ENCODE data around the gene MAP2K7. TPM values are rescaled to one million over a fixed set of nuclear protein-coding genes. Genes with fewer than 3 reads are reported as not detected.

Gene MAP2K7
- total RNA-seq, 4 donors from 2014 or later, result 11.9 to 125 (median 20.9) TPM

GRCh38 chr19:7873304-7874075, 30.2 kb upstream of the MAP2K7 start:
- 38 to 42% methylated on average over 10 to 46 of the region's 53 CpGs for WGBS, 2 donors (ENCODE audit: low coverage in 1 of 2)
- H3K9me3 ChIP-seq, result no peaks in the 10 kb centered on the region
- H3K27me3 ChIP-seq, result peaks cover 53% of the 10 kb centered on the region
- intact Hi-C loops (cut with DNase I; ENCODE audit: low total_unique reads) (loop anchor here (5.0 kb wide), 1 partner anchor 1411 kb away; the partner anchor contains the start of gene CRB3), in situ Hi-C loops (cut with MboI; ENCODE audit: low pct_ligation_motif_present in 1 of 4, low pct_unique_long_range_greater_than_20kb in 1 of 4, low sequenced_read_pairs in 3 of 4) (no loop called here)
- no peaks in the 10 kb centered on the region for H3K36me3 ChIP-seq
- peaks cover 15 to 47% (median 40%) of the 10 kb centered on the region in 4 donors for H3K4me1 ChIP-seq
- DNase-seq, result no peak
- no peak for TF ChIP-seq EP300 (IDR thresholded peaks at IDR 0.05; ENCODE audit: low read depth)
- TF ChIP-seq POLR2A (IDR thresholded peaks at IDR 0.05), result no peak
- no peak for TF ChIP-seq CTCF (IDR thresholded peaks at IDR 0.05)
- no peak for TF ChIP-seq POLR2AphosphoS5 (IDR thresholded peaks at IDR 0.05)
- peak overlapping the region in 2 of 4 donors; percentile 25 to 27 for H3K4me3 ChIP-seq
- H3K27ac ChIP-seq, result no peak overlapping the region

GRCh38 chr19:7874076-7874896, 29.4 kb upstream of the MAP2K7 start, which contains the start of gene PRR36:
Gene PRR36, minus strand, starts transcription at chr19:7874390. Its CDS starts 701 bp downstream, at chr19:7873689.
- peaks cover 52% of the 10 kb centered on the region for H3K27me3 ChIP-seq
- in situ Hi-C loops (cut with MboI; ENCODE audit: low pct_ligation_motif_present in 1 of 4, low pct_unique_long_range_greater_than_20kb in 1 of 4, low sequenced_read_pairs in 3 of 4) (no loop called here), intact Hi-C loops (cut with DNase I; ENCODE audit: low total_unique reads) (loop anchor here (5.0 kb wide), 1 partner anchor 1412 kb away; the partner anchor contains the start of gene CRB3)
- no peaks in the 10 kb centered on the region for H3K36me3 ChIP-seq
- WGBS, 2 donors (ENCODE audit: low coverage in 1 of 2), result 6% methylated on average over 35 of the region's 88 CpGs; no CpG with 5 or more reads in 1 of the 2 donors
- H3K4me3 ChIP-seq, result peak within 1 kb of the TSS in 2 of 4 donors; percentile 25 to 27
- H3K27ac ChIP-seq, result no peak within 1 kb of the TSS
- no peak for TF ChIP-seq CTCF (IDR thresholded peaks at IDR 0.05)
- TF ChIP-seq POLR2A (IDR thresholded peaks at IDR 0.05), result no peak
- H3K9me3 ChIP-seq, result no peaks in the 10 kb centered on the region
- no peak for DNase-seq
- H3K4me1 ChIP-seq, result peaks cover 11 to 39% (median 32%) of the 10 kb centered on the region in 4 donors

- Histone ChIP-seq H3K27ac (no peak overlapping the region), H3K27me3 (peaks cover 52% of the 10 kb centered on the region), H3K4me1 (peaks cover 11 to 33% (median 26%) of the 10 kb centered on the region in 4 donors), H3K9me3 (no peaks in the 10 kb centered on the region), H3K4me3 (peak overlapping the region in 1 of 4 donors; percentile 27), H3K36me3 (no peaks in the 10 kb centered on the region)
- intact Hi-C loops (cut with DNase I; ENCODE audit: low total_unique reads), result loop anchor here (5.0 kb wide), 1 partner anchor 1413 kb away; the partner anchor contains the start of gene CRB3
- TF ChIP-seq POLR2AphosphoS5 (IDR thresholded peaks at IDR 0.05) (no peak), POLR2A (IDR thresholded peaks at IDR 0.05) (no peak), CTCF (IDR thresholded peaks at IDR 0.05) (no peak), EP300 (IDR thresholded peaks at IDR 0.05; ENCODE audit: low read depth) (no peak)
- no peak for DNase-seq
- in situ Hi-C loops (cut with MboI; ENCODE audit: low pct_ligation_motif_present in 1 of 4, low pct_unique_long_range_greater_than_20kb in 1 of 4, low sequenced_read_pairs in 3 of 4), result no loop called here
- WGBS, 2 donors (ENCODE audit: low coverage in 1 of 2), result 33% methylated on average over 12 of the region's 12 CpGs; no CpG with 5 or more reads in 1 of the 2 donors
Measured at GRCh38 chr19:7874897-7875273, 28.8 kb upstream of the MAP2K7 start.

- Histone ChIP-seq H3K27me3 (peaks cover 54% of the 10 kb centered on the region), H3K9me3 (no peaks in the 10 kb centered on the region), H3K36me3 (no peaks in the 10 kb centered on the region), H3K4me3 (no peak overlapping the region), H3K27ac (no peak overlapping the region), H3K4me1 (peaks cover 4 to 15% (median 11%) of the 10 kb centered on the region in 4 donors)
- no peak for DNase-seq
- TF ChIP-seq EP300 (IDR thresholded peaks at IDR 0.05; ENCODE audit: low read depth), result no peak
- no peak for TF ChIP-seq CTCF (IDR thresholded peaks at IDR 0.05)
- TF ChIP-seq POLR2AphosphoS5 (IDR thresholded peaks at IDR 0.05), result no peak
- no peak for TF ChIP-seq POLR2A (IDR thresholded peaks at IDR 0.05)
- in situ Hi-C loops (cut with MboI; ENCODE audit: low pct_ligation_motif_present in 1 of 4, low pct_unique_long_range_greater_than_20kb in 1 of 4, low sequenced_read_pairs in 3 of 4) (no loop called here), intact Hi-C loops (cut with DNase I; ENCODE audit: low total_unique reads) (no loop called here)
- WGBS, 2 donors (ENCODE audit: low coverage in 1 of 2), result 40 to 74% methylated on average over 2 to 6 of the region's 6 CpGs
Measured at GRCh38 chr19:7877249-7877836, 26.3 kb upstream of the MAP2K7 start.

Measured in transverse colon (tissue), 4 donors.